SK-N-SH (cell line): ENCODE measurements around the gene TIGIT. TPM values are rescaled to one million over a fixed set of nuclear protein-coding genes. Genes with fewer than 3 reads are reported as not detected.

Experiments
- CTCF ChIA-PET: fragments of 300-600, 350-600 bp; formaldehyde crosslinking; extraction: SDS; loops from one replicate; lab custom pipeline; 2021; lab: Yijun Ruan, JAX
- POLR2A ChIA-PET: fragments of 350-600 bp; sonication (Branson Sonifier 250); formaldehyde crosslinking; extraction: SDS; loops from one replicate; lab custom pipeline; 2020; ENCODE audit warnings: antibody characterized with exemption, inconsistent platforms; lab: Yijun Ruan, JAX
- DNase-seq: peaks from one replicate; pipeline ENCODE4 v3.0.0; 2012
- H2AFZ ChIP-seq: fragments of 200-600 bp; sonication (generic); 2 replicates; pipeline ENCODE4 v1.8.1; 2016; ENCODE audit warnings: antibody characterized with exemption, mild to moderate bottlenecking, low read depth
- H3F3A ChIP-seq: fragments of 200-600 bp; sonication (generic); replicated peaks from 2 replicates; pipeline ENCODE3; 2016; ENCODE audit warnings: antibody characterized with exemption, mild to moderate bottlenecking; ENCODE audit not compliant: insufficient read depth
- H3K27ac ChIP-seq, 2 experiments: fragments of 200-500 bp in 1 of 2; fragments of 200-600 bp in 1 of 2; sonication (Bioruptor generic) in 1 of 2; sonication (generic), shearing (Covaris generic) in 1 of 2; 2 replicates each; pipeline versions ENCODE4 v1.5.1 to v1.6.1; 2014 to 2016; ENCODE audit warnings: low read depth in 2 of 2, inconsistent platforms in 1 of 2, low read length in 1 of 2, mild to moderate bottlenecking in 1 of 2, mixed read lengths in 1 of 2
- H3K27me3 ChIP-seq: fragments of 200-600 bp; sonication (generic), shearing (Covaris generic); 2 replicates; pipeline ENCODE4 v1.6.1; 2016; ENCODE audit warnings: mixed run types; ENCODE audit not compliant: insufficient read depth
- H3K36me3 ChIP-seq, 2 experiments: fragments of 200-500 bp in 1 of 2; fragments of 200-600 bp in 1 of 2; sonication (Bioruptor generic) in 1 of 2; sonication (generic) in 1 of 2; replicated peaks in 1 of 2; 2 replicates each; pipeline versions ENCODE3 to v1.5.1; 2014 to 2016; ENCODE audit warnings: low read length in 1 of 2, mild to moderate bottlenecking in 1 of 2; ENCODE audit not compliant: insufficient read depth in 2 of 2, control insufficient read depth in 1 of 2
- H3K4me1 ChIP-seq, 2 experiments: fragments of 200-500 bp in 1 of 2; fragments of 200-600 bp in 1 of 2; sonication (Bioruptor generic) in 1 of 2; sonication (generic), shearing (Covaris generic) in 1 of 2; 2 replicates each; pipeline versions ENCODE4 v1.5.1 to v1.6.1; 2014 to 2016; ENCODE audit warnings: low read depth in 1 of 2, low read length in 1 of 2, mixed run types in 1 of 2; ENCODE audit not compliant: insufficient read depth in 2 of 2, control insufficient read depth in 1 of 2
- H3K4me2 ChIP-seq: fragments of 200-600 bp; sonication (generic), shearing (Covaris generic); 2 replicates; pipeline ENCODE4 v1.6.1; 2017; ENCODE audit warnings: mixed run types
- H3K4me3 ChIP-seq, 2 experiments: fragments of 200-500 bp in 1 of 2; fragments of 200-600 bp in 1 of 2; sonication (Bioruptor generic) in 1 of 2; sonication (generic), shearing (Covaris generic) in 1 of 2; 2 replicates each; pipeline versions ENCODE4 v1.5.1 to v1.8.1; 2014 to 2016; ENCODE audit warnings: low read depth in 2 of 2, inconsistent platforms in 1 of 2, low read length in 1 of 2, mild to moderate bottlenecking in 1 of 2, mixed read lengths in 1 of 2, moderate library complexity in 1 of 2
- H3K79me2 ChIP-seq: fragments of 200-600 bp; sonication (generic); 2 replicates; pipeline ENCODE4 v1.8.1; 2017; ENCODE audit warnings: mild to moderate bottlenecking; ENCODE audit not compliant: insufficient read depth
- H3K9ac ChIP-seq: fragments of 200-600 bp; sonication (generic); 2 replicates; pipeline ENCODE4 v1.6.1; 2017; ENCODE audit warnings: mixed run types
- H3K9me2 ChIP-seq: fragments of 200-600 bp; sonication (generic); 2 replicates; pipeline ENCODE4 v1.6.1; 2017; ENCODE audit warnings: mixed run types
- H3K9me3 ChIP-seq: fragments of 200-600 bp; sonication (generic); 2 replicates; pipeline ENCODE4 v1.6.1; 2017; ENCODE audit warnings: mixed run types, mild to moderate bottlenecking, moderate library complexity
- H4K20me1 ChIP-seq: fragments of 200-600 bp; sonication (generic); 2 replicates; pipeline ENCODE4 v1.6.1; 2017; ENCODE audit warnings: mild to moderate bottlenecking, mixed run types; ENCODE audit not compliant: insufficient read depth
- EP300 ChIP-seq, 2 experiments: IDR thresholded peaks; 2 replicates each; pipeline versions ENCODE4 v1.4.0 to v1.6.1; 2012; ENCODE audit warnings: borderline replicate concordance in 1 of 2, low read depth in 1 of 2, low read length in 1 of 2
- EZH2phosphoT487 ChIP-seq: fragments of 200-600 bp; sonication (generic); IDR thresholded peaks from 2 replicates; pipeline ENCODE4 v1.6.1; 2017; ENCODE audit warnings: low read depth, mixed run types, mild to moderate bottlenecking, antibody characterized with exemption, moderate library complexity, borderline replicate concordance
- FOSL2 ChIP-seq: IDR thresholded peaks from 2 replicates; pipeline ENCODE4 v1.4.0; 2012; ENCODE audit warnings: low read depth, mild to moderate bottlenecking, moderate library complexity, borderline replicate concordance
- GATA2 ChIP-seq: sonication (generic); formaldehyde crosslinking; IDR thresholded peaks from 2 replicates; pipeline ENCODE4 v1.5.0; 2020; ENCODE audit warnings: mild to moderate bottlenecking, missing genetic modification reagents
- IRF3 ChIP-seq: fragments of 150-350 bp; IDR thresholded peaks from 2 replicates; pipeline ENCODE4 v1.6.1; 2016; ENCODE audit warnings: mild to moderate bottlenecking, low read depth, low read length
- JUND ChIP-seq: IDR thresholded peaks from 2 replicates; pipeline ENCODE4 v1.4.0; 2012
- MXI1 ChIP-seq: IDR thresholded peaks from 2 replicates; pipeline ENCODE4 v1.6.1; 2012; ENCODE audit warnings: mild to moderate bottlenecking, low read depth, low read length, improper control_type of control experiment
- NFIC ChIP-seq: IDR thresholded peaks from 2 replicates; pipeline ENCODE4 v1.4.0; 2012; ENCODE audit warnings: borderline replicate concordance
- NRF1 ChIP-seq: IDR thresholded peaks from 2 replicates; pipeline ENCODE4 v1.6.1; 2012; ENCODE audit warnings: low read depth, mild to moderate bottlenecking, low read length
- POLR2AphosphoS5 ChIP-seq: IDR thresholded peaks from 2 replicates; pipeline ENCODE4 v1.6.1; 2012; ENCODE audit warnings: low read depth, low read length
- RAD21 ChIP-seq: IDR thresholded peaks from 2 replicates; pipeline ENCODE4 v1.6.1; 2012; ENCODE audit warnings: mild to moderate bottlenecking, low read length
- RCOR1 ChIP-seq: fragments of 150-350 bp; IDR thresholded peaks from 2 replicates; pipeline ENCODE4 v1.6.1; 2017; ENCODE audit warnings: antibody characterized with exemption, low read length
- RFX5 ChIP-seq: IDR thresholded peaks from 2 replicates; pipeline ENCODE4 v1.6.1; 2012; ENCODE audit warnings: mild to moderate bottlenecking, improper control_type of control experiment, low read length
- RXRA ChIP-seq: IDR thresholded peaks from 2 replicates; pipeline ENCODE4 v1.4.0; 2012; ENCODE audit warnings: low read depth, mild to moderate bottlenecking, borderline replicate concordance
- SIN3A ChIP-seq: IDR thresholded peaks from 2 replicates; pipeline ENCODE4 v1.6.1; 2012; ENCODE audit warnings: low read depth, mild to moderate bottlenecking, low read length, moderate library complexity, borderline replicate concordance
- SMC3 ChIP-seq: IDR thresholded peaks from 2 replicates; pipeline ENCODE4 v1.6.1; 2012; ENCODE audit warnings: low read depth, low read length, improper control_type of control experiment
- TAF1 ChIP-seq: IDR thresholded peaks from 2 replicates; pipeline ENCODE4 v1.6.1; 2012; ENCODE audit warnings: low read depth, mild to moderate bottlenecking, low read length, moderate library complexity, borderline replicate concordance
- TCF12 ChIP-seq: IDR thresholded peaks from 2 replicates; pipeline ENCODE4 v1.4.0; 2012
- TEAD4 ChIP-seq: IDR thresholded peaks from 2 replicates; pipeline ENCODE4 v1.4.0; 2012; ENCODE audit warnings: mild to moderate bottlenecking, borderline replicate concordance; ENCODE audit not compliant: insufficient read depth
- USF1 ChIP-seq: IDR thresholded peaks from 2 replicates; pipeline ENCODE4 v1.4.0; 2012; ENCODE audit warnings: low read depth, borderline replicate concordance
- polyA plus RNA-seq, 3 experiments: library from polyadenylated mRNA; depleted of rRNA; stranded (reverse); fragments of >200 nt; gene quantifications; 2 replicates each; pipeline ENCODE4 v1.2.3, GENCODE V29; 2012
- TF ChIP-seq, protein P1 (sequence below): fragments of 150-350 bp; IDR thresholded peaks from 2 replicates; pipeline ENCODE4 v1.6.1; 2017; ENCODE audit warnings: antibody characterized with exemption, low read length, low read depth, borderline replicate concordance
- TF ChIP-seq, protein P2 (sequence below): IDR thresholded peaks from 2 replicates; pipeline ENCODE4; 2012

Gene TIGIT
- polyA plus RNA-seq, 1 of the 3 experiments (the other 2 are of a cell fraction), result not detected

- TF ChIP-seq IRF3, result no peak
- TF ChIP-seq NRF1, result no peak
- TF ChIP-seq GATA2 (CRISPR knock-in tag), result no peak
- TF ChIP-seq SMC3, result no peak
- no peak for TF ChIP-seq FOSL2
Measured at GRCh38 chr3:114259566-114259965, 34.3 kb upstream of the TIGIT start (continued).

GRCh38 chr3:114260152-114260551, 33.7 kb upstream of the TIGIT start:
- no peaks in the 10 kb centered on the region for H3F3A ChIP-seq
- H3K79me2 ChIP-seq, result no peaks in the 10 kb centered on the region
- H3K4me3 ChIP-seq, result no peak overlapping the region
- H2AFZ ChIP-seq, result no peak overlapping the region
- H4K20me1 ChIP-seq, result no peaks in the 10 kb centered on the region
- ChIA-PET CTCF (no interaction called here), POLR2A (no interaction called here)
- DNase-seq, result no peak
- H3K9me3 ChIP-seq, result no peaks in the 10 kb centered on the region
- no peaks in the 10 kb centered on the region for H3K36me3 ChIP-seq
- H3K9me2 ChIP-seq, result no peaks in the 10 kb centered on the region
- H3K27me3 ChIP-seq, result no peaks in the 10 kb centered on the region
- no peak overlapping the region for H3K9ac ChIP-seq
- no peak overlapping the region for H3K4me2 ChIP-seq
- H3K4me1 ChIP-seq, result no peaks in the 10 kb centered on the region
- H3K27ac ChIP-seq, result no peak overlapping the region
- TF ChIP-seq EP300 (IDR thresholded peaks at IDR 0.05; ENCODE audit: borderline replicate concordance in 1 of 2, low read depth in 1 of 2, low read length in 1 of 2), result no peak
- TF ChIP-seq, protein P1, sequence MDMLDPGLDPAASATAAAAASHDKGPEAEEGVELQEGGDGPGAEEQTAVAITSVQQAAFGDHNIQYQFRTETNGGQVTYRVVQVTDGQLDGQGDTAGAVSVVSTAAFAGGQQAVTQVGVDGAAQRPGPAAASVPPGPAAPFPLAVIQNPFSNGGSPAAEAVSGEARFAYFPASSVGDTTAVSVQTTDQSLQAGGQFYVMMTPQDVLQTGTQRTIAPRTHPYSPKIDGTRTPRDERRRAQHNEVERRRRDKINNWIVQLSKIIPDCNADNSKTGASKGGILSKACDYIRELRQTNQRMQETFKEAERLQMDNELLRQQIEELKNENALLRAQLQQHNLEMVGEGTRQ, result no peak
- TF ChIP-seq SIN3A, result no peak
- no peak for TF ChIP-seq TCF12
- TF ChIP-seq JUND, result no peak
- TF ChIP-seq, protein P2, sequence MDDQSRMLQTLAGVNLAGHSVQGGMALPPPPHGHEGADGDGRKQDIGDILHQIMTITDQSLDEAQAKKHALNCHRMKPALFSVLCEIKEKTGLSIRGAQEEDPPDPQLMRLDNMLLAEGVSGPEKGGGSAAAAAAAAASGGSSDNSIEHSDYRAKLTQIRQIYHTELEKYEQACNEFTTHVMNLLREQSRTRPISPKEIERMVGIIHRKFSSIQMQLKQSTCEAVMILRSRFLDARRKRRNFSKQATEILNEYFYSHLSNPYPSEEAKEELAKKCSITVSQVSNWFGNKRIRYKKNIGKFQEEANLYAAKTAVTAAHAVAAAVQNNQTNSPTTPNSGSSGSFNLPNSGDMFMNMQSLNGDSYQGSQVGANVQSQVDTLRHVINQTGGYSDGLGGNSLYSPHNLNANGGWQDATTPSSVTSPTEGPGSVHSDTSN, result no peak
- no peak for TF ChIP-seq MXI1
- TF ChIP-seq POLR2AphosphoS5, result no peak
- no peak for TF ChIP-seq RFX5
- no peak for TF ChIP-seq RXRA
- no peak for TF ChIP-seq TEAD4
- TF ChIP-seq NFIC, result no peak
- TF ChIP-seq RCOR1, result no peak
- no peak for TF ChIP-seq GATA2 (CRISPR knock-in tag)
- no peak for TF ChIP-seq SMC3
- no peak for TF ChIP-seq EZH2phosphoT487
- TF ChIP-seq RAD21, result no peak
- no peak for TF ChIP-seq USF1
- TF ChIP-seq IRF3, result no peak
- no peak for TF ChIP-seq TAF1
